Pancreas (tissue), 10 donors: Measurements from ENCODE around the gene KIAA0825. TPM values are rescaled to one million over a fixed set of nuclear protein-coding genes. Genes with fewer than 3 reads are reported as not detected.

Experiments used
- ATAC-seq, 4 donors: fragments of 200-7000 bp; cut with Tn5 transposase; one replicate each; pipeline versions ENCODE4 v1.8.0 to v1.9.1; 2020; ENCODE audit warnings: mild to moderate bottlenecking in 4 of 4, moderate library complexity in 4 of 4
- DNase-seq, 6 donors: peaks; one replicate each; pipeline ENCODE4 v3.0.0-alpha.2; 2020
- FAIRE-seq: peaks from 2 replicates; lab custom pipeline; 2012; peaks lifted over from hg19 to GRCh38; lab: Jason Lieb, UNC
- H3K27ac ChIP-seq, 4 donors: fragments of 200-600 bp; sonication (generic); 1 replicate in 3 of 4; 2 replicates in 1 of 4; pipeline versions ENCODE4 v1.5.0 to v1.8.0; 2020
- H3K27me3 ChIP-seq, 4 donors: fragments of 200-600 bp; one replicate each; pipeline ENCODE4 v1.8.0; 2021
- H3K36me3 ChIP-seq, 3 donors: fragments of 200-600 bp; sonication (generic) in 1 of 3; one replicate each; pipeline versions ENCODE4 v1.5.0 to v1.8.0; 2020 to 2021
- H3K4me1 ChIP-seq, 3 donors: fragments of 200-600 bp; one replicate each; pipeline ENCODE4 v1.8.0; 2021
- H3K4me3 ChIP-seq, 4 donors: fragments of 200-600 bp; sonication (generic) in 2 of 4; one replicate each; pipeline versions ENCODE4 v1.5.0 to v1.8.0; 2020 to 2021
- H3K9me3 ChIP-seq, 4 donors: fragments of 200-600 bp; one replicate each; pipeline ENCODE4 v1.8.0; 2021
- CTCF ChIP-seq, 4 donors: fragments of 200-600 bp; sonication (generic) in 3 of 4; IDR thresholded peaks; one replicate each; pipeline versions ENCODE4 v1.5.0 to v1.8.0; 2021; ENCODE audit warnings: antibody characterized with exemption in 4 of 4
- WGBS, 2 donors: extraction: QIAGEN DNeasy Blood & Tissue Kit; methylation state at CpG; one replicate each; pipeline ENCODE4 v1.1.7; 2013; 5-methylcytosine and 5-hydroxymethylcytosine counted together
- intact Hi-C, 3 donors: fragments of 100-400 bp; cut with DNase I; formaldehyde crosslinking; loops; one replicate each; pipeline versions ENCODE4 v1.11.1 to v1.14.2; 2022
- polyA plus RNA-seq, 2 donors: library from polyadenylated mRNA; stranded (reverse); fragments of 200-250 nt; gene quantifications; one replicate each; pipeline ENCODE4 v1.2.3, GENCODE V29; 2013
- total RNA-seq, 6 donors: library from RNA; stranded (reverse); fragmentation: NEBNext Ultra II Directional in 4 of 6; extraction: Animal tissue kit (Norgen Biotek cat#: 25700) in 4 of 6; gene quantifications; one replicate each; pipeline versions ENCODE4 v1.2.1 to v1.2.4, GENCODE V29; 2021 to 2023
- donor health status: healthy with polysubstance abuse.
- donor health status: DM: no; HTN: no; CAD: no; lungs with moderate emphysema.
- donor health status: DM: no; HTN: no; CAD: no.
- donor health status: control.
- donor health status: control.
- donor health status: Bipolar disorder and iron deficiency.
- donor health status: DM: yes; HTN: yes; CAD: no.
- donor health status: DM: no; HTN: no; CAD: no.
- donor health status: DM: no; HTN: no; CAD: no.
- donor health status: DM: yes; HTN: yes; CAD: no.

Gene KIAA0825
- total and polyA plus RNA-seq, 8 donors, result 0.33 to 3.1 (median 2.0) TPM

DNA sequence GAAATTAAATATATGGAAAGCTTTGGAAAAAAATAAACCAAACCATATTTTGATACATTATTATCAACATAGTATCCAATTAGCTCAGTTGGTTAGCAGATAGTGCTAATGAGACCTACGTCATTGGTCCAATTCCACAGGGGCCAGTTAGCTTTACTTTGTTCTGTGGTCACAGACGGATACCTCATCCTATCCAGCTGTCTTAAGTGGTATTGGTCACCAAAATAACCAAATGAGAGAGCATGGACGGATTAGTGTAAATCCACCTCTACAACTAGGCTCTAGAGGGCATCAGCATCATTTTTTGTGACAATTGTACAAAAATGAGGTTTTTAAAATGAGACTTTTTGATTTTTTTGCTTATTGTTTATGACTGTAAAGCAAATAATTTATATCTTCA, 364.2 kb downstream of the KIAA0825 start:
- ATAC-seq (no peak), FAIRE-seq (no peak), DNase-seq (no peak)
- no peaks in the 10 kb centered on the region for H3K27me3 ChIP-seq
- H3K27ac ChIP-seq, result no peak overlapping the region
- 76 to 87% methylated on average over 3 of the region's 3 CpGs for WGBS, 2 donors
- no peak for TF ChIP-seq CTCF (IDR thresholded peaks at IDR 0.05)
- H3K4me3 ChIP-seq, result no peak overlapping the region
- intact Hi-C loops, result no loop called here
- no peaks in the 10 kb centered on the region for H3K4me1 ChIP-seq
- H3K36me3 ChIP-seq, result no peaks in the 10 kb centered on the region
- H3K9me3 ChIP-seq, result no peaks in the 10 kb centered on the region

DNA sequence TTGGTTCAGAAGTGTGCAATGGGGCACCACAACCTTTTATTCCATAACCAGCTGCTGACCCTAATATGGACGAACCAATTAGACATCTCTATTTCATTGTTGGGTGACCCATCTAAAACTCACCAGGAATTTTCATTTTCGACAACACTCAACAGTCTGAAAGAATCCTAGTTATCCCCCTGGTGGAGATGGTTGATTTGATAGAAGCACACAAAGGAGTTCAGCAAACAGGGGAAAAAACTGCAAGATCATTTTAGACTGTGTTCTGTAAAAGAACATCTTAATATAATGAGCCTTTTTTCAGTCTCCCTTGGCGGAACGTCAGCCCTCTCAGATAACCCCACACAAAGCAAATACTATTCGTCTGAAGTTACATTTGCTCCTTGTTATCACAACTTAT, 367.4 kb downstream of the KIAA0825 start:
- no peaks in the 10 kb centered on the region for H3K9me3 ChIP-seq
- no peaks in the 10 kb centered on the region for H3K27me3 ChIP-seq
- no peak overlapping the region for H3K27ac ChIP-seq
- H3K36me3 ChIP-seq, result no peaks in the 10 kb centered on the region
- no peak for ATAC-seq
- no peak for FAIRE-seq
- no peak overlapping the region for H3K4me3 ChIP-seq
- DNase-seq, result no peak
- intact Hi-C loops, result no loop called here
- H3K4me1 ChIP-seq, result no peaks in the 10 kb centered on the region
- 56 to 64% methylated on average over 5 of the region's 5 CpGs for WGBS, 2 donors
- no peak for TF ChIP-seq CTCF (IDR thresholded peaks at IDR 0.05)

- Histone ChIP-seq H3K27me3 (no peaks in the 10 kb centered on the region), H3K4me1 (no peaks in the 10 kb centered on the region), H3K36me3 (no peaks in the 10 kb centered on the region), H3K9me3 (no peaks in the 10 kb centered on the region), H3K4me3 (no peak overlapping the region), H3K27ac (no peak overlapping the region)
- DNase-seq (no peak), FAIRE-seq (no peak), ATAC-seq (no peak)
- no peak for TF ChIP-seq CTCF (IDR thresholded peaks at IDR 0.05)
- intact Hi-C loops, result no loop called here
- WGBS, 2 donors, result 76 to 91% methylated on average over 2 of the region's 2 CpGs
Measured at GRCh38 chr5:94249430-94249829, 369.0 kb downstream of the KIAA0825 start.

DNA sequence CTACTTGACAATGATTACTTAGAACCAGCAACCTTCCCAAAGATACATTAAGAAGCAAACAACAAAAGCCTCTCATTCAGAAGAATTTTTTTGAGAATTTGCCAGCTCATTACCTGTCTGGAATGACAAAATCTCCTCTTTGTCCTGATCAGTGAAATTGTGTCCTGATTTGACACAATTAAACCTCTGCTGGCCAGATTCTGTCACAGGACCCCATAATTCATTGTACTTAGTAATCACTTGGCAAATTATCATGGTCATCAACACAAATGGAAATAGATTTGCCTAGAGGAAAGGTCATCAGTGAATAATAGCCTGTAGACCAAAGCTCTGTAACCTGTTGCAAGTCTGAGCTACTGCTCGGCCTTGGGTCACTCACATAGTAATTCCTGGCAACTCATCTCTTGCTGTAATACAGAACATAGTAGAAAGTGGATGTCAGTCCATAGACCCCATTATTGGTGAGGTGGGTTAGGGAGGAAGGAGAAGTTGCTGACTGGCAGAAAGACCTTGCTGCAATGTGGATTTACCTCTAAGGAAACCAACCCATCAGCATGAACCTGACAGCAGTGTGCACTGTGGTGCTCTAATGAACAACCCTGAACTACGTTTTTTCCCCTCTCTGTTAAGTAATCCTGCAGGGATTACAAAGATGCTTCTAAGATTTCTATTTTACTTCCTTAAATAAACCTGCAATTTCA, 370.1 kb downstream of the KIAA0825 start:
- Histone ChIP-seq H3K4me1 (no peaks in the 10 kb centered on the region), H3K4me3 (no peak overlapping the region), H3K27me3 (no peaks in the 10 kb centered on the region), H3K36me3 (no peaks in the 10 kb centered on the region), H3K27ac (no peak overlapping the region), H3K9me3 (no peaks in the 10 kb centered on the region)
- intact Hi-C loops, result no loop called here
- no peak for ATAC-seq
- WGBS, 2 donors, result 74 to 83% methylated on average over 2 of the region's 2 CpGs
- no peak for TF ChIP-seq CTCF (IDR thresholded peaks at IDR 0.05)
- FAIRE-seq, result no peak
- no peak for DNase-seq

- H3K4me1 ChIP-seq, result no peaks in the 10 kb centered on the region
- intact Hi-C loops, result no loop called here
- no peaks in the 10 kb centered on the region for H3K27me3 ChIP-seq
- no peak for DNase-seq
- H3K36me3 ChIP-seq, result no peaks in the 10 kb centered on the region
- 94% methylated on average over 4 of the region's 4 CpGs for WGBS, 2 donors
- ATAC-seq, result peak in 1 of 4 donors; percentile 38
- no peak overlapping the region for H3K27ac ChIP-seq
- no peak for FAIRE-seq
- no peak overlapping the region for H3K4me3 ChIP-seq
- TF ChIP-seq CTCF (IDR thresholded peaks at IDR 0.05), result no peak
- no peaks in the 10 kb centered on the region for H3K9me3 ChIP-seq
Measured at GRCh38 chr5:94245608-94246007, 372.8 kb downstream of the KIAA0825 start.
